ENCODE measurements around the gene TMEM164.

Gene TMEM164

DNA sequence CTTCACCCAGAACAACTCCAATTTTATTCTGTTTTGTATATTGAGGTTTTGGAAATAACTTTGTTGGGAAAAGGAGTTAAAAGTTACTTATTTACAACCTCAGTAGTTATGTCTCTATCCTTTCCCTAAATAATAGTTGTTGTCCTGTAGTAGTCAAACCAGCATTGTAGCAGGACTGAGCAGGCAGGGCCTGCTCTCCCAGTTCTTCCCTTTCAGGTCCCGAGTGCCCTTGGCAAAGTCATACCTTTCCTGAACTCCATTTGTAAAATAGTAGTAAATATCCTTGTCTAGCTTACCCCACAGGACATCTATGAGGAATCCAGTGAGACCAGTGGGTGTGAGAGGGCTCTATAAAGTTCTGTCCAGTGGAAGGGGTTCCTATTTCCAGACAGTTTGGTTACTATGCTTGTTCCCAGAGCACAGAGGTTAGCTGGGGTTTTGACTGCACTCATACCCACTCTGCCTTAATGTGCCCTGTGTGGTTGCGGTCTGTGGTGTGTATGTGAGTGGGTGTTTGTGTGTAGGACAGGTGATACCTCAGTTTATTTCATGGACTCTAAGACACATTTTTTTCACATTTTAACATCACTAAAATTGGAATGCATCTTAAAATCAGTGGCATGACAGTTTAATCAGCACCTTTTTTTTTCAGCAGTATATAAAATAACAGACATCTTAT is 178.7 kb downstream of the TMEM164 start:
- Histone ChIP-seq H3K4me3 (no peak overlapping the region), H3K27ac (no peak overlapping the region)
- no peak for DNase-seq (ENCODE audit: low spot score)
- TF ChIP-seq, protein P1, sequence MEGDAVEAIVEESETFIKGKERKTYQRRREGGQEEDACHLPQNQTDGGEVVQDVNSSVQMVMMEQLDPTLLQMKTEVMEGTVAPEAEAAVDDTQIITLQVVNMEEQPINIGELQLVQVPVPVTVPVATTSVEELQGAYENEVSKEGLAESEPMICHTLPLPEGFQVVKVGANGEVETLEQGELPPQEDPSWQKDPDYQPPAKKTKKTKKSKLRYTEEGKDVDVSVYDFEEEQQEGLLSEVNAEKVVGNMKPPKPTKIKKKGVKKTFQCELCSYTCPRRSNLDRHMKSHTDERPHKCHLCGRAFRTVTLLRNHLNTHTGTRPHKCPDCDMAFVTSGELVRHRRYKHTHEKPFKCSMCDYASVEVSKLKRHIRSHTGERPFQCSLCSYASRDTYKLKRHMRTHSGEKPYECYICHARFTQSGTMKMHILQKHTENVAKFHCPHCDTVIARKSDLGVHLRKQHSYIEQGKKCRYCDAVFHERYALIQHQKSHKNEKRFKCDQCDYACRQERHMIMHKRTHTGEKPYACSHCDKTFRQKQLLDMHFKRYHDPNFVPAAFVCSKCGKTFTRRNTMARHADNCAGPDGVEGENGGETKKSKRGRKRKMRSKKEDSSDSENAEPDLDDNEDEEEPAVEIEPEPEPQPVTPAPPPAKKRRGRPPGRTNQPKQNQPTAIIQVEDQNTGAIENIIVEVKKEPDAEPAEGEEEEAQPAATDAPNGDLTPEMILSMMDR (IDR thresholded peaks at IDR 0.05), result no peak

DNA sequence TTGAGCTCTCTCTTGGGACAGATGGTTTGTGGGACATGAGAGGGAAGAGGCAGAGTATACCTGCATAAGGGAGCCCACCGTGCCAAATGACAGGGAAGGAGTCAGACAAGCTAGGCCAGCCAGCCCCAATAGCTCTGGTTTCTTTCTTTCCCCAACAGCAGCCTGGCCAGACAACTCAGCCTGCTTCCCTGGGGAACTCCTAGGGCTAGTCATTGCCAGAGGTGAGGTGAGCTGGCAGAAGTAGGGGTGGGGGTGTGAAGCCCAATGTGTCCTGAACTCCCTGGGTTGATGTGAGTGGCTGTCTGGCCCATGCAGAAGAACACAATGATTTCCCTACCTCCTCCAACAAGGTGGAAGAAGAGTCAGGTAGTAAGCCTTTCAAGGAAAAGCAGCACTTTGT is 179.4 kb downstream of the TMEM164 start:
- no peak for DNase-seq (ENCODE audit: low spot score)
- TF ChIP-seq, protein P1 (IDR thresholded peaks at IDR 0.05), result no peak

DNA sequence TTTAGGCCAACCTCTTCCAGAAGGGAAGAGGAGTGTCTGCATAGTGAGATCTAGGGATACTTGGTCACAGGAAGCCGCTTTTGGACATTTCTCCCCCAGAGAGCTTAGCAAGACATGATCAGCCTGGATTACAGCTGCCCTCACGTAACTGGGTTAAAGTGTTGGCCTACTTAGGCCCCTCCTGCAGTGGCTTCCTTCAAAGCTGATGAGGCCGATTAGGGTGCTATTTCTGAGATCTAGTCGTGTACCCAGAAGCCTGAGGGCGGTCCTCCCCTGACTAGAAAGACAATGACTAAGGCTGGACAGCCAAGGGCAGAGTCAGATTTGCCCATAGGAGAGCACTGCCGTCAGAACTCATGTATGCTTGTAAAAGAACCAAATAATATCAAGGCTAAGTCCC is 180.0 kb downstream of the TMEM164 start:
- no peak overlapping the region for H3K27ac ChIP-seq
- TF ChIP-seq, protein P1 (IDR thresholded peaks at IDR 0.05), result no peak
- H3K4me3 ChIP-seq, result no peak overlapping the region
- no peak for DNase-seq (ENCODE audit: low spot score)

More for the DNA sequence above, 179.4 kb downstream of the TMEM164 start:
- H3K27ac ChIP-seq, result no peak overlapping the region
- no peak overlapping the region for H3K4me3 ChIP-seq

DNA sequence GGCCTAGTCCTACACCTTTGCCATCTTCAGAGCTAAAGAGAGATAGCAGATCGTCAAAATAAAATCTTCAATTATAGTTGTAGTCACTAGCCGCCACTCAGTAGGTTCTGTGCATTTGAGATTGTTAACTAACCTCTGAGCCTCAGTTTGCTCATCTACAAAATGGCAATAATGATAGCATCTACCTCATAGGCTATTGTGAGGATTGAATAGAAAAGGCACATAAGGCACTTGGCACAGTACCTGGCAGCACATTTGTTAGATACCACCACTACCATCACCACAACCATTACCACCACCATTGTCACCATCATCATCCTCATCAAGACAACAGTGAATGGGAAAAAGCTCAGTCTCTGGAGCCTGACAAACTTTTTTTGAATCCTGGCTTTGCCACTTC is 180.4 kb downstream of the TMEM164 start:
- no peak overlapping the region for H3K27ac ChIP-seq
- H3K4me3 ChIP-seq, result no peak overlapping the region
- TF ChIP-seq, protein P1 (IDR thresholded peaks at IDR 0.05), result no peak
- no peak for DNase-seq (ENCODE audit: low spot score)

DNA sequence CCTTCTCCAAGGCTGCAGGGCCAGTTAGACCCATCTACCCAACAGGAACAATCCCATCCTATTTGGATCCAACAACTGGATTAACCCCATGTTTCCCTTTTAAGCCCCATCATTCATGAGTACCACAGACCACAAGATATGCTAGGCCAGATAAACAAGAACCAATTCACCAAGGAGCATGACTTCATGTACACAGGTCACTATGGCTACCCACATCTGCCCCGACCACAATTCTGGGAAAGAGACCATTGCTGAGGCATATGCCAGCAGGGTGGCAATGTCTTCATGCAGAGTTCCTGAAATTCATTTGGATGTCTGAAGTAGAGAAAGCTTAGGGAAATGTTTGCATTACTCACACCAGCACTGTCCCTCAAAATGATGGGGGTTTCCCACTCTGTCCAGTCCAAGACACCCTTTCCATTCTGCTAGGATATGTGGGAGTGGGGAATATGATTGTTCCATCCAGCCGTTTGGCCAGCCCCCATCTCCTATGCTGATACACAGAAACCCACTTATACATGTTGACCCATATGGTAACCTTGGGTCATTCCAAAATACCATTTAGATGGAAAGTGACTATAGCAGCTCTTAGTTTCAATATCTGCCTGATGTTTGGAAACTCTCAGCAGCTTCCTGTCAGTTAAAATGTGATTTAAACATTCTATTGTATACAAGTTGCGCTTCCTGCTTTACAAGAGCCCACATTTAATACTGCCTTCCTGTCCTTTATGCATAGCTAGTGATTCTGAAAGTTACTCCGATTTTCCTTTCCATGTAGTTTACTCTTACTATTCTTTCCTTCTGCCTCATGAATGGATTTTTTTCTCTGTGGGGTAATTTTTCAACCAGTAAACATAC is 186.0 kb downstream of the TMEM164 start:
- TF ChIP-seq, protein P1 (IDR thresholded peaks at IDR 0.05), result no peak
- no peak for DNase-seq (ENCODE audit: low spot score)
- no peak overlapping the region for H3K4me3 ChIP-seq
- H3K27ac ChIP-seq, result no peak overlapping the region

DNA sequence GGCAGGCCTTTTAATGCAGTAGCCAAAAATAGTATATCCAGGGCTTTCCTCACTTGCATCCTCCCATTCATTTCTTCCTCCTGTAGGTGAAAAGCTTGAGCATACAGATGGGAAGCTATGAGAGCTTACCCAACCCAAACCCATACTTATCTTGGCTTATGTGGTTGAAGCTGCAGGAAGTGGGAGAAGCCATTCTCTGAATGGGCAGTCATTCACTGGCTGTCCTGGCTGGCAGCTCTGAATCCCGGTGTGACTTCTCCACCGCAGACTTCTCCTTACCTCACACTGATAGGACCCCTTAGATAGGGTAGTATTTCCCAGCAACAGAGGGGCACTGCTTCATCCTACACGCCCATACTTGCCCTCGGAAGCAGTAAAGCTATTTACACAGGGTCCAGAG is 189.6 kb downstream of the TMEM164 start:
- Histone ChIP-seq H3K27ac (no peak overlapping the region), H3K4me3 (no peak overlapping the region)
- DNase-seq (ENCODE audit: low spot score), result no peak
- TF ChIP-seq, protein P1 (IDR thresholded peaks at IDR 0.05), result no peak

All from coronary artery (tissue), 2 donors.